ENCODE measurements around the gene OSBPL1A.

DNA sequence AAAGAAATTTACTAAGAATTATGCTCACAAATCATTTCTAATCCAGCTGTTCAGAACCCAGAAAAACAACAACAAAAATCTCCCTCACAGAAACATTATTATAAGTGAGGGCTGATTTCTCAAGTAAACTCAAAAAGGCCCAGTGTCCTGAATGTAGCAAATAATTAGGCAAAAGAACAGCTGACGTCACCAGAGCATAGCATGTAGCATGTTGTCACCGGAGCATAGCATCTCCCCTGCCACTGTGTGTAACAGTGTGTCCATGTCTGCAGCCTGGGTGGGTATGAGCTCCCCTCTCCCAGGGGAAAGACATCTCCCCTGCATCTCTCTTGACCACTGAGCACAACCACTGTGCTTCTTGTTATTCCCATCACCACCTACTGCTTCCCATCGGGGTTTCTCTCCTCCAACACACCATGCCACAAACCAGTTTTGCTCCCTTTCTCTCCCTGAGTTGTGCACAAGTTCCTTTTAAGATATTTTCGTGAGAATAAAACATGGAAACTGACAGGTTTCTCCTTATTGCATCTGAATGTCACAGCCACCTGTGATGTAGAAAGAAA, 132.0 kb downstream of the OSBPL1A start:
- TF ChIP-seq CTCF (IDR thresholded peaks at IDR 0.05; ENCODE audit: poor library complexity) (no peak), EZH2 (IDR thresholded peaks at IDR 0.05; ENCODE audit: borderline replicate concordance) (no peak)
